Ovary (tissue), 9 donors: ENCODE data around the gene IL6R. TPM values are rescaled to one million over a fixed set of nuclear protein-coding genes. Genes with fewer than 3 reads are reported as not detected.

ENCODE experiments used
- DNase-seq, 5 donors: peaks; one replicate each; pipeline ENCODE4 v3.0.0-alpha.2; 2019 to 2020
- H3K27ac ChIP-seq, 2 donors: fragments of 200-600 bp; one replicate each; pipeline versions ENCODE4 v1.5.1 to v1.8.0; 2019 to 2022
- H3K27me3 ChIP-seq: fragments of 200-600 bp; one replicate; pipeline ENCODE4 v1.8.0; 2022
- H3K36me3 ChIP-seq: fragments of 200-600 bp; sonication (generic); one replicate; pipeline ENCODE4 v1.5.1; 2019
- H3K4me1 ChIP-seq: one replicate; pipeline ENCODE4 v1.8.1; 2013; ENCODE audit warnings: mild to moderate bottlenecking, moderate library complexity; ENCODE audit not compliant: insufficient read depth
- H3K4me3 ChIP-seq: fragments of 200-600 bp; sonication (generic); one replicate; pipeline ENCODE4 v1.5.1; 2017
- H3K9me3 ChIP-seq, 2 donors: fragments of 200-600 bp in 1 of 2; sonication (generic) in 1 of 2; one replicate each; pipeline versions ENCODE4 v1.5.1 to v1.8.1; 2013 to 2019; ENCODE audit warnings: mild to moderate bottlenecking in 1 of 2, moderate library complexity in 1 of 2
- CTCF ChIP-seq, 3 donors: fragments of 450-650 bp in 2 of 3; fragments of 200-600 bp in 1 of 3; IDR thresholded peaks; one replicate each; pipeline versions ENCODE4 v1.5.1 to v1.8.0; 2016 to 2022; ENCODE audit warnings: antibody characterized with exemption in 3 of 3, mild to moderate bottlenecking in 1 of 3
- EP300 ChIP-seq: sonication (generic); formaldehyde crosslinking; IDR thresholded peaks from one replicate; pipeline ENCODE4 v1.6.1; 2017; ENCODE audit warnings: antibody characterized with exemption
- POLR2A ChIP-seq: fragments of 450-650 bp; IDR thresholded peaks from one replicate; pipeline ENCODE4 v1.6.1; 2017; ENCODE audit warnings: antibody characterized with exemption, mild to moderate bottlenecking, moderate library complexity
- WGBS, 3 donors: extraction: QIAGEN DNeasy Blood & Tissue Kit in 1 of 3; methylation state at CpG; one replicate each; pipeline versions ENCODE4 v1.1.5 to v1.1.7; 2013 to 2017; 5-methylcytosine and 5-hydroxymethylcytosine counted together
- intact Hi-C, 4 donors: fragments of 100-400 bp; cut with DNase I; formaldehyde crosslinking; loops; one replicate each; pipeline versions ENCODE4 v1.11.0 to v1.15.1; 2022 to 2023
- polyA plus RNA-seq, 2 donors: library from polyadenylated mRNA; stranded (reverse); fragments of 200-250 nt in 1 of 2; fragments of 350-450 nt in 1 of 2; fragmentation: Illumina TruSeq in 1 of 2; extraction: RNeasy Lipid Tissue Mini Kit (QIAGEN cat#74804) in 1 of 2; gene quantifications; one replicate each; pipeline ENCODE4 v1.2.3, GENCODE V29; 2013 to 2014
- total RNA-seq, 7 donors: library from RNA; depleted of rRNA in 2 of 7; stranded (reverse); fragments of >200 nt in 2 of 7; fragmentation: NEBNext Ultra II Directional in 3 of 7; extraction: Animal tissue kit (Norgen Biotek cat#: 25700) in 3 of 7; gene quantifications; one replicate each; pipeline versions ENCODE4 v1.1.0 to v1.2.4, GENCODE V29; 2016 to 2023
- donor health status: DM: no; HTN: no; CAD: no; lungs with moderate emphysema.
- donor health status: DM: no; HTN: no; CAD: no.
- donor health status: Bipolar disorder and iron deficiency.
- donor health status: DM: yes; HTN: yes; CAD: no.
- donor health status: DM: no; HTN: no; CAD: no.
- donor health status: DM: yes; HTN: yes; CAD: no.

Gene IL6R
- total and polyA plus RNA-seq, 9 donors, result 6.5 to 37.0 (median 12.2) TPM

GRCh38 chr1:154446292-154446691 lies 41.1 kb downstream of the IL6R start:
- WGBS, 3 donors, result 6 to 33% (median 18%) methylated on average over 10 of the region's 10 CpGs
- DNase-seq, result peak; percentile 60 to 77 (median 62)
- Histone ChIP-seq H3K9me3 (no peaks in the 10 kb centered on the region), H3K27me3 (no peaks in the 10 kb centered on the region), H3K4me1 (peaks cover 2% of the 10 kb centered on the region), H3K27ac (peak overlapping the region in 1 of 2 donors; percentile 55), H3K4me3 (no peak overlapping the region), H3K36me3 (no peaks in the 10 kb centered on the region)
- intact Hi-C loops, result no loop called here
- TF ChIP-seq EP300 (no peak), CTCF (IDR thresholded peaks at IDR 0.05) (no peak), POLR2A (no peak)

- Histone ChIP-seq H3K36me3 (no peaks in the 10 kb centered on the region), H3K4me1 (peaks cover 2% of the 10 kb centered on the region)
Observed at GRCh38 chr1:154446789-154447188, 41.6 kb downstream of the IL6R start.

GRCh38 chr1:154448331-154448811 lies 43.2 kb downstream of the IL6R start:
- no peak overlapping the region for H3K4me3 ChIP-seq
- intact Hi-C loops, result no loop called here
- H3K4me1 ChIP-seq, result peaks cover 2% of the 10 kb centered on the region
- no peak for DNase-seq
- 79 to 85% (median 80%) methylated on average over 7 of the region's 7 CpGs for WGBS, 3 donors
- no peak overlapping the region for H3K27ac ChIP-seq
- H3K36me3 ChIP-seq, result no peaks in the 10 kb centered on the region
- H3K27me3 ChIP-seq, result no peaks in the 10 kb centered on the region
- TF ChIP-seq POLR2A (no peak), EP300 (no peak), CTCF (IDR thresholded peaks at IDR 0.05) (no peak)
- H3K9me3 ChIP-seq, result no peaks in the 10 kb centered on the region

More at GRCh38 chr1:154446789-154447188, 41.6 kb downstream of the IL6R start:
- 88 to 91% (median 90%) methylated on average over 6 of the region's 6 CpGs for WGBS, 3 donors
- Histone ChIP-seq H3K27me3 (no peaks in the 10 kb centered on the region), H3K27ac (no peak overlapping the region), H3K9me3 (no peaks in the 10 kb centered on the region), H3K4me3 (no peak overlapping the region)
- intact Hi-C loops, result no loop called here
- TF ChIP-seq POLR2A, result no peak
- TF ChIP-seq EP300, result no peak
- no peak for TF ChIP-seq CTCF (IDR thresholded peaks at IDR 0.05)
- no peak for DNase-seq

GRCh38 chr1:154453161-154453560 lies 48.0 kb downstream of the IL6R start:
- 93 to 95% (median 94%) methylated on average over 5 of the region's 5 CpGs for WGBS, 3 donors
- Histone ChIP-seq H3K4me1 (no peaks in the 10 kb centered on the region), H3K9me3 (no peaks in the 10 kb centered on the region), H3K36me3 (no peaks in the 10 kb centered on the region), H3K27ac (no peak overlapping the region), H3K4me3 (no peak overlapping the region), H3K27me3 (no peaks in the 10 kb centered on the region)
- TF ChIP-seq POLR2A, result no peak
- no peak for TF ChIP-seq CTCF (IDR thresholded peaks at IDR 0.05)
- TF ChIP-seq EP300, result no peak
- DNase-seq, result no peak
- intact Hi-C loops, result no loop called here
